Measurements from ENCODE around the gene CUX1.
"Not testable (repeated sequence)": the region's sequence is repeated elsewhere in the genome, so short reads cannot be mapped to it uniquely, and the experiment has no call there.

CUX1 gene

DNA sequence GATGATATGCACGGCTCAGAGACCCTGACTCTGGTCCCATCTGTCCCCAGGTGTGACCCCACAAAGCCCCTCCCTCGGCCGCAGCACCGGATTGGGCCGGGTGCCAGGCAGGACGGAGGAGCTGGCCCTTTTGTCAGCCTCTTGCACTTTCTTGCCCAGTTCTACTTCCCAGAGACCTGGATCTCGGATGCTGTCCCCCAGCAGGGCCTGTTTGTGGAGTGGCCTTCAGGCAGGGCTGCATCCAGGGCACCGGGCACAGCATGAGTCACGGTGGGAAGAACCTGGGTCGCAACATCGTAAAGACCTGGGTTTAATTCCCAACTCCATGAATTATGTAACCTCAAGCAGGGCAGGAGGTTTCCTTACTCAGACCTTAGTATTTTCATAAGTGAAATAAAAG is 310.9 kb downstream of the CUX1 start:
- DNase-seq (ENCODE audit: low read depth in 3 of 3, low spot score in 1 of 3) = no peak

DNA sequence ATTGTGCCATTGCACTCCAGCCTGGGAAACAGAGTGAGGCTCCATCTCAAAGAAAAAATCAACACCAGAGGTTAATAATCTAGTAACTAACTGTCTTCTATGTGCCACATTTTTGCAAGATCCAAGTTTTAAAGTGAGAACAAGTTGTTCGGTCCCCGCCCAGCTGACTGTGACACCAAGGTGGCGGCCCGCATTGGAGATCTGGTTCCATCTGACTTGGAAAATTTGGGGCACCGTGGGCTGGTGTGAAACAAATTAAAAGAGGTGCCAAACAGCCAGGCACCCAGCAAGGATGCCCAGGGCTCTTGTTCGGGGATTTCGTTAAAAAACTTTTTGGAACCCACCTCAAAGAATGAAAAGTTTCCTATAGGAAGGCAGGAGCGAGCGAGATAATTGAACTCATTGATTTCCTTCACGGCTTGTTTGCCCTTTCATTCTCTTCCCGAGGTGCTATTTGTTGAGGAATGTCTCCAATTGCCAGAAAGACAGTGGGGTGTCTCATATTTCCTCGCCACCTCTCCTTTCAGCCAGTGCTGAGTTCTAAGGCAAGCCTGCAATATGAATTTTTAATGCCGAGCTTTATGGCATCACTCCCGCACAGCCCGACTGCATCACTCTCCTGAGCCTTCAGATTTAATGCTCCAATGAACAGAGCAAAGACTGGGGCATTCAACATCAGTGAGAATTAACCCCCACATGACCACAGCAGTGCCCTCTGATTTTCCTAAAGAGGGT is 312.4 kb downstream of the CUX1 start:
- DNase-seq (ENCODE audit: low read depth in 3 of 3, low spot score in 1 of 3) = no peak

DNA sequence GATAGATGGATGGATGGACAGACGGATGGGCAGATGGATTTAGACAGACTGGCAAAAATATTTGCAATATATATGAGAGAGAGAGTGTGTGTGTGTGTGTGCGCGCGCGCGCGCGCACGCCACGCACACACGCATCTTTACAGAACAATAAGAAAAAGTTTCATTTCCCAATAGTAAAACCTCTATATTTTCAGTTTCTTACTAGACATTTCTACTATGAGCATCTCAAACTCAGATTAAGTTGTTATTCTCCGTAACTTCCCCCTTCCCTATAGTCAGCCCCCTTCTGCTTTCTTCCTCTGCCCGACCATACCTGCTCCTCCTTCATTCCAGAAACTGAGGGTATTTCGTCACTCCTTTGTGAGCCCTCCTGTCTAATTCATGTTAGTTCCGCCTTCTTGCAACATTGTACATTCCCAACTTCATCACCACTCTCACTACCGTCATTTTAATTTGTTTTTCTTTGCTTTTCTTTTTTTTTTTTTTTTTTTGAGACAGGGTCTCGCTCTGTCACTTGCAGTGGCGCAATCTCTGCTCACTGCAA is 314.9 kb downstream of the CUX1 start:
- DNase-seq (ENCODE audit: low read depth in 3 of 3, low spot score in 1 of 3) = no peak

GRCh38 chr7:102138676-102139075 is 321.2 kb downstream of the CUX1 start:
- no peak for DNase-seq (ENCODE audit: low read depth in 3 of 3, low spot score in 1 of 3)

DNA sequence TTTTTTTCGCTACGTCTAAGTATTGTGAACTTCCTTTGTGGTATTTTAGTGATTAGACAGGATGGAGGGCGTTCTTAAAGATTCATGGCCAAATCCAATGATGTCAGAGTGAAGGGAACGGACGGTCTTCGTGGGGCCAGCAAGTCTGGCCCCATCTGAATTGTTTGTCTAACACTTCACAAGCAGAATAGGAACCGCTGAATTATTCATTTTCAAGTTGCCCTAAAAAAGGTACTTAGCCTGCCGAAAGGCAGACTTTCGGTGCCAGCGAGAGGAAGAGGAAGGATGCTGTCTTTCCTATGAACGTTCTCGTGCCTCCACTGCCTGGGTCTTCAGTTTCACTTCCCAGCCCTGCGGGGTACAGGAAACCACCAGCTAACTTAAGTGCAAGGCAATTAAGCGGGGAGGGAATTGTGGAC is 323.5 kb downstream of the CUX1 start:
- DNase-seq (ENCODE audit: low read depth in 3 of 3, low spot score in 1 of 3) = no peak

GRCh38 chr7:102142433-102142832 is 325.0 kb downstream of the CUX1 start:
- DNase-seq (ENCODE audit: low read depth in 3 of 3, low spot score in 1 of 3) = not testable (repeated sequence)

DNA sequence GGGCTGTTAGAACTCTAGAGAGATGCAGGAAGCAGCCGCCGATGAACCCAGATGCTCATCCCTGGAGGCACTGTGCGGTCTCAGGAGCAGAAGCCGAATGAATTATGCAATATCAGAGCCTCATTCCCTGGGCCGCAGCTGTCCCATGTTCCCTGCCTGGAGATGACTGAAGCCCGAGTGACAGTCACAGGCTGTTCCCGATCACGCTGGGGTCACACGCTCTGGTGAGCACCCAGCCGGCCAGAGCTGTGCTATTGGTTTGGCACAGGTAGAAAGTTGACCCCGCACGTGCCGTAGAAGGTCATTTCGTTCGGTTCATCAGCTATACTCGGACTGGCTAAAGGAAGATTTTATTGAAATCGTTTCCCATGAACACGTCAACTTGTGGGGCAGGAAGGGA is 328.7 kb downstream of the CUX1 start:
- DNase-seq (ENCODE audit: low read depth in 3 of 3, low spot score in 1 of 3) = no peak

DNA sequence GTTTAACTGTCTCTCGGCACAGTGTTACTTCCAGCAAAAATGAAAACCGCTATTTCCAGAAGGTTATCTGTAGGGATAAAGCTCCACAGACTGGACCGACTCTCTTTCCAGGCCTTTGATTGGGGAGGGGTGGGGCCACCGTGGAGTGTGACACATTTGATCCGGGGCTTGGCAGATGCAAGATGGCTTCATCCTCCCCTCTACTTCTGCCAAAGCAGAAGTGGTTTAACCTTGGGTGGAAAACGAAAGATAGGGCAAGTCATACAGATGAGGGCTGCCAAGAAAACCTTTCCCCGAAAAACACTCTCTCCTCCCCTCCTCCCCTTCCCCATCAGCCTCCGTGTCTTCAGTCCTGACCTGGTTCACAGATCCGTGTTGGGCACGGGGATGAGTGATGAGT is 329.6 kb downstream of the CUX1 start:
- DNase-seq (ENCODE audit: low read depth in 3 of 3, low spot score in 1 of 3) = no peak

DNA sequence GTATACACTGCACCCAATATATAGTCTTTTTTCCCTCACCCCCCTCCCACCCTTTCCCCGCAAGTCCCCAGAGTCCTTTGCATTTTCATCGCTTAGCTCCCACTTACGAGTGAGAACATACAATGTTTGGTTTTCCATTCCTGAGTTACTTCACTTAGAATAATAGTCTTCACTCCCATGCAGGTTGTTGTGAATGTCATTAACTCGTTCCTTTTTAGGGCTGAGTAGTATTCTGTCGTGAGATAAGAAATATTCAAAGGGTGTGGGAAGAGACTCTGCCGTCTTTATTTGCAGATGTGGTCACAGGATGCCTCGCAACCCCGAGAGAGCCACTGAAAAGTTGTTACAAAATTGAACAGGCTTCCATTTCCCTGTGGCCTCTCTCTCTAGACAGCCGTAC is 331.4 kb downstream of the CUX1 start:
- no peak for DNase-seq (ENCODE audit: low read depth in 3 of 3, low spot score in 1 of 3)

GRCh38 chr7:102149416-102149815 is 332.0 kb downstream of the CUX1 start:
- DNase-seq (ENCODE audit: low read depth in 3 of 3, low spot score in 1 of 3) = no peak

- no peak for DNase-seq (ENCODE audit: low read depth in 3 of 3, low spot score in 1 of 3)
Observed at GRCh38 chr7:102150266-102150665, 332.8 kb downstream of the CUX1 start.

- DNase-seq (ENCODE audit: low read depth in 3 of 3, low spot score in 1 of 3) = no peak
Observed at GRCh38 chr7:102152672-102153598, 335.5 kb downstream of the CUX1 start.

GRCh38 chr7:102153599-102153946 is 336.1 kb downstream of the CUX1 start:
- DNase-seq (ENCODE audit: low read depth in 3 of 3, low spot score in 1 of 3) = no peak

GRCh38 chr7:102154425-102154824 is 337.0 kb downstream of the CUX1 start:
- DNase-seq (ENCODE audit: low read depth in 3 of 3, low spot score in 1 of 3) = no peak

DNA sequence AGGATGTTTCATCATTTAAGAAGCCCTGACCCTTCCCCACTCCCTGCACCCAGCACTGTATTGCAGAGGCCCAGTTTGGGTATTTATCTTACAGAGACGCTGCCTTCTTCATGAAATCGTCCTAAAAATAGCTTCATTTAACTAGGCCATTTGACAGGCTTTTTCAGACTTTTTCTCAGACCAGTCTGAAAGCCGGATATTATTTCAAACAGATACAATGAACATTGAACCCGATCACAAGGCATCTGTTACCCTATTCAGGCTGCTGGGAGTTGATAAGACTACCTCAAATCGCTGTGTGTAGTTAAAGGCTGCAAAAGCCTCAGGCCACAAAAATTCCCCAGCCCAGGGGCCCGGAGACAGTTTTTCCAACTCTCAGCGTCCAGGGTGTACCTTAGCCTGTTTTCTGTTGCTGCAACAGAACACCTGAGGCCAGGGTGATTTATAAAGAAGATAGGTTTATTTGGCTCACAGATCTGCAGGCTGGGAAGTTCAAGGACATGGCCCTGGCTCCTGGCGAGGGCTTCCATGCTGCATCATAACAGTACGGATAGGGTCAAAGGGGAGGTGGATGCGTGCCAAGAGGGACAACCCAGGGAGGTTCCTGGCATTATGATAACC is 338.5 kb downstream of the CUX1 start:
- no peak for DNase-seq (ENCODE audit: low read depth in 3 of 3, low spot score in 1 of 3)

DNA sequence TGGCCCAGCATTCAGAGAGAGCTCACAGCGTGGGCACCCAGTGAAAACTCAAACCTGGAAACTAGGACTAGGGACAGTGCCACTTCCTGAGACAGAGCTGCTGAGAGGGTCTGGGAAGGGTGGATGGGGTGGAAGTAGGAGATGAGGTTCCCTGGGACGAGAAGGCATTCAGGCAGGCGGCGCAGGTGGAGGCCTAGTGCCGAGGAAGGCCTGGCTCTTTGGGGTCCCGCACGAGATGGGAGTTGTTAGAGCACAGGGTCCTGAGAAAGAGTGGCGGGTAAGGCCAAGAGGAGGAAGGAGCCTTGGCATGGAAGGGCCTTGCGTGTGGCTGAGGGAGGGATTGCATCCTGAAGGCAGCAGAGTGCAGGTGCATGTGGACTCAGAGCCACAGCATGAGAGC is 339.4 kb downstream of the CUX1 start:
- no peak for DNase-seq (ENCODE audit: low read depth in 3 of 3, low spot score in 1 of 3)

DNA sequence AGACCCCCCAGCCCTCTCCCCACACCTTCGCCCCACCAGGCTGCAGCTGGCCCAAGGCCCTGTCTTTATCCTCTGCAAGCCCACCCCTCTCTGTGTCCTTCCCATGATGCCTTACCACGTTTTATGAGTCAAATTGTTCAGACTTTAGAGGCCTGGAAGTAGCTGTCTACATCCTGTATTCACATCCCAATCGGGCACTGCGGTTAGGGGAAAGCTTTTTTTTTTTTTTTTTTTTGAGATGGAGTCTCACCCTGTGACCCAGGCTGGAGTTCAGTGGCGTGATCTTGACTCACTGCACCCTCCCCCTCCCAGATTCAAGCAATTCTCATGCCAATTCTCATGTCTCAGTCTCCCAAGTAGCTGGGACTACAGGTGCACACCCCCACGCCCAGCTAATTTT is 347.7 kb downstream of the CUX1 start:
- no peak for DNase-seq (ENCODE audit: low read depth in 3 of 3, low spot score in 1 of 3)

DNA sequence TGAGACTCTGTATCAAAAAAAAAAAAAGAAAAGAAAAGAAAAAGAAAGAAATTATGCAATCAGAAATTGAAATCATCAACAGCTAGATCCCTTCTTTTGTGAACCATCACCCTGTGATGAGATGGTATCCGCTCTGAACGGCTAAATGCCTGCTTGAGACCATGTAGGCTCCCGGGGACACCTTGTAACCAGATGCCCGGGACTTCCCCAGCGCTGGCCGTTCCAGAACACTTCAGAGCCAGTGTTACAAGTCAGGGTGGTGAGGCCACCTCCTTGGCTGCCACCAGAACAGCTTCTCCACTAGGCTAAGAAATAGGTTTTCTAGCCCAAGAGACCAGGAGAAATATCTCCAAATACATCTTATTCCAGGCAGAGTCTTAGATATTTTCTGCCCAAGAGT is 349.8 kb downstream of the CUX1 start:
- no peak for DNase-seq (ENCODE audit: low read depth in 3 of 3, low spot score in 1 of 3)

- no peak for DNase-seq (ENCODE audit: low read depth in 3 of 3, low spot score in 1 of 3)
Observed at GRCh38 chr7:102169651-102170392, 352.4 kb downstream of the CUX1 start.

DNA sequence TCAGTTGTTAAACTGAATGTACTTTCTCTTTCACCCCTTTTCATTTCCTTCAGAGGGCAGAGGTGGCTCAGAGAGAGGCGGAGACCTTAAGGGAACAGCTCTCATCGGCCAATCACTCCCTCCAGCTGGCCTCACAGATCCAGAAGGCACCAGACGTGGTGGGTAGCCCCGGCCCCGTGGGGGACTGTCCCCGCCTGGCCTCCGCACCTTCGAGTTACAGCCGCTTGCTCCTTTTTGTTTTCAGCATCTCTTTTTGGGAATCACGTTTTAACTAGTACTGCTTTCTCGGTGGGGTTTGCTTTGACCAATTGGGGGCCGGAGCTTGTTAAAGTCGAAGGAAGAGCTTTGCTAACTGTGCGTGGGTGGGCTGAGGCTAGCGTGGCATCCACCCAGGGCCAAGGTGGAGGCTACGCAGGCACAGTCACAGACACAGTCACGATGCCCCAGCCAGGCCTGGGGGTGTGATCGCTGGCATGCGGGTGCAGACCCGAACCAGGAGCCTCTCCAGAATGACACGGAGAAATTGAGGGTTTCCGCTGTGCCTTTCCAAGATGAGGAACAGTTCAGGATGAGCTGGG is 353.1 kb downstream of the CUX1 start:
- no peak for DNase-seq (ENCODE audit: low read depth in 3 of 3, low spot score in 1 of 3)

DNA sequence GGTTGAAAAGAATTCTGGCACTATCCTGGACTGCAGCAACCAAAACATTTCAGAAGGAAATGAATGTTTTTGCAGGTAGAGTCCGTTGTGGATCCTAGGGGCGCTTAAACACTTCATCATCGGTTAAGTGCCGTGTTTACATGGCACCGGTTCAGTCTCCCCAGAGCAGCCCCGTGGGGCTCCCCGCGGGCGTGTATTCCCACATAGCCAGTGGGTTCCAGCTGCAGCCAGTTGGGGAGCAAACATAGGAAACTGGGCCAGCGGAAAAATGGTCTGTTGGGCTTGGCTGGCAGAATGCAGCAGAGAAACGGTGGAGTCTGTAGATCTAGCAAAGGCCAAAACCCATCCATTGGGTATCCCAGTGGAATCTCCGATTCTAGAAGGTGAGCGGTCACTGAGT is 356.2 kb downstream of the CUX1 start:
- no peak for DNase-seq (ENCODE audit: low read depth in 3 of 3, low spot score in 1 of 3)
